Umbilical cord (tissue), 2 donors: ENCODE data around the gene ITIH5. TPM values are rescaled to one million over a fixed set of nuclear protein-coding genes. Genes with fewer than 3 reads are reported as not detected.

ENCODE experiments used
- DNase-seq: peaks from one replicate; pipeline ENCODE4 v3.0.0-alpha.2; 2015; ENCODE audit warnings: low spot score
- total RNA-seq: library from RNA; depleted of rRNA; stranded (reverse); fragments of >200 nt; gene quantifications from one replicate; pipeline ENCODE4 v1.2.3, GENCODE V29; 2014; ENCODE audit warnings: low replicate concordance; ENCODE audit not compliant: insufficient read depth

ITIH5 gene
- total RNA-seq, 1 donor from 2014 or later: 72.5 TPM

DNA sequence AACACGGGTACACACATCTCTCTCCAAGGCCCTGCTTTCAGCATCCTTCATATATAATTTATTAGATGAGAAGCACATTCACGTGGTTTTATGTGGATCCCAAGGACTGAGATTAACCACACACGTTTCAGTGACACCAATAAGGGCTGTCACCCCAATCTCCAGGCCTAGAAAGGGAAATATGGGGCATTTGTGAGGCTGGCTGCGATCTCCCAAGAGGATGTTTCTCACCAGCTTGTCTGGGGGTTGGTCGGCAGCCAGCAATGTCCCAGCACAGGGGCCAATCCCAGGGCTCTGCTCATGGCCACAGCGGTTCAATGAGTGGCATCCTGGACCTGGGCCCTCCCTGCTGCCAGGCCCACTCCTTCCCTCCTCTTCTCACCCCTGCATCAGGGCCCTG lies 115.5 kb downstream of the ITIH5 start:
- DNase-seq: no peak

GRCh38 chr10:7550013-7550412 lies 116.8 kb downstream of the ITIH5 start:
- no peak for DNase-seq

DNA sequence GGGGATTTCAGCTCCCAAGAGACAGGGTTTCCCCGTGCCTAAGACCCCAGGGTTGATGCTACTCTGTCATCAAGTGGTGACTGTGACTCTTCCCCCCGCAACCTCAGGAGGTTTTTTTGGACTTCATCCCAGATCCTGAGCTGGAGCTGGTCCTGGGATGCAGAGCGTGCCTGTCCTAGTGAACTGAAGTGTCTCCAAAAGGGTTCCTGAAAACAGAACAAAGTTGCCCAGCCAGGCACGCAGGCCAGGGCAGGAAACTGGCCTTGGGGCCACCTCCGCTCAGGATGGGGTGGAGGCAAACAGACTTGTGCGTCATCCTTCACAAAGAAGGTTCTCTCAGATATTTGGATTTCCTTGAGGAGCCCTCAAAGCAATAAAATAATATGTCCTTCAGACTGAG lies 118.9 kb downstream of the ITIH5 start:
- DNase-seq: no peak

GRCh38 chr10:7547206-7547605 lies 119.6 kb downstream of the ITIH5 start:
- no peak for DNase-seq

DNA sequence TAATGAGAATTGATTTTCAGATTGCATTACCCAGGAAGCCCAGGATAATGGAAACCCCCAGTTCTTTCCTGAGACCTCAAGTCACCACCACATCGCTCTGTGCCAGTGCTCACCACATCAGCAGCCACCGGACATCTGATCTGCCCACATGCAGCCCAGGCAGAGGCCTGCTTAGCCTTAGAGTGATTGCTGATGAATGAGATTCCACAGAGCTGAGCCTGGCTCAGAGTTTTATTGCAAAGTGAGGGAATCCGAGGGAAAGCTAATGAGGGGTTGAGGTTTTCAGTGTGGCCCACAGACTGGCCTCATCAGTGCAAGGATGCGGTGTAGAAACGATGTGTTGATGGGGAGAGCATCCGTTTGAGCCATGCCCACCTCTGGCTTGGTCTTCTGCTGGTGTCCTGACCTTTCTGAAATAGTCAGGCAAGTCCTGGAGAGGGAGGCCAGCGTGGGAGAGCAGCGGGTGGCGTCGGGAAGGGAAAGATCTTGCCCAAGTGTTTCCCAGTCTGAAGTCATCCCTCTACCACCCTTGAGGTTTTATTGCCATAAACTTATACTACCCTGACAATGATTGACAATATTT lies 120.3 kb downstream of the ITIH5 start:
- peak; percentile 82 for DNase-seq

DNA sequence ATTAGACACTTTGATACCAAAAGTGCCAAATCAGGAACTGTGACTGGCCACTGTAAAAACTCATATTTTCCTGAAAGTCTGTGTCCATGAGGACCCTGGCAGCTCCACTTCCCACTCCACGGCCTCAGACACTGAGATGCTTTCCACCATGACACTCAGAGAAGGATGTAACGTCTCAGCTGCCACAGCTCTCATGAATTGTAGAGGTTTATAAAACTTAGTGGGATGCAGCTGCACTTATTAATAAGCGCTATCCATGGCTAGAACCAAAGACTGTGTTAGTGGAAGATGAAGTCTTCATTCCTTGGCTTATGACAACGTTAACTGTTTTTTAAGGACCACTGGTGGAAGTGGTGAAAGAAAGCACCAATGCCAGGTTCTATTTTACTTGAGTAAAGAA lies 121.0 kb downstream of the ITIH5 start:
- no peak for DNase-seq

DNA sequence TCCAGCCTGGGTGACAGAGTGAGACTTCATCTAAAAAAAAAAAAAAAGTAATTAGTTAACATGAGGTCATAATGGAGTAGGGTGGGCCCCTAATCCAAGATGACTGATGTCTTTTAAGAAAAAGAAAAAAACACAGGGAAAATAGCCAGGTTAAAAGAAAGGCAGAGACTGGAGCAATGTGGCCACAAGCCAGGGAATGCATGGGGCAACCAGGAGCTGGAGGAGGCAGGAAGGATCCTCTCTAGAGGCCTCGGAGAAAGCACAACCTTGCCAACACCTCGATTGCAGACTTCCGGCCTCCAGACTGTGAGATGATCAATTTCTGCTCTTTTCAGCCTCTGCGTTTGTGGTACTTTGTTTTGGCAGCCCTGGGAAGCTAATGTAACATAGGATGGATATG lies 121.5 kb downstream of the ITIH5 start:
- no peak for DNase-seq

DNA sequence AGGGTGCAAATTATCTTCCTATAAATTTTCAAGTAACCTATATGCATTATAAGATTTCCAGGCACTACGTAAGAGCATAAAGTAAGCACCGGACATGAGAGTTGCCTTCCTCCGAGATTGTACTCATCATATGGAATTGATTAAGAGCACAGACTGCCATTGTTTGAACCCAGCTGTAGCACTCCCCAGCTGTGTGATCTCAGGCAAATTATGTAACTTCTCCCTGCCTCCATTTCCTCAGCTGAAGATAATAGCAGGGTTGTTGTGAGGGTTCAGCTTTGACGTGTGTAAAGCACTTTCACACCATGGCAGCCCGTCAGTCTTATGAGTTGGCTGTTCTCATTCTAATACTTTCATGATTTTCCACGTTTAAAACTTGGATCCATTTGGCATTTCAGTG lies 122.6 kb downstream of the ITIH5 start:
- DNase-seq: no peak

- DNase-seq: no peak
These were observed 124.4 kb downstream of the ITIH5 start for GRCh38 chr10:7542189-7542914.

DNA sequence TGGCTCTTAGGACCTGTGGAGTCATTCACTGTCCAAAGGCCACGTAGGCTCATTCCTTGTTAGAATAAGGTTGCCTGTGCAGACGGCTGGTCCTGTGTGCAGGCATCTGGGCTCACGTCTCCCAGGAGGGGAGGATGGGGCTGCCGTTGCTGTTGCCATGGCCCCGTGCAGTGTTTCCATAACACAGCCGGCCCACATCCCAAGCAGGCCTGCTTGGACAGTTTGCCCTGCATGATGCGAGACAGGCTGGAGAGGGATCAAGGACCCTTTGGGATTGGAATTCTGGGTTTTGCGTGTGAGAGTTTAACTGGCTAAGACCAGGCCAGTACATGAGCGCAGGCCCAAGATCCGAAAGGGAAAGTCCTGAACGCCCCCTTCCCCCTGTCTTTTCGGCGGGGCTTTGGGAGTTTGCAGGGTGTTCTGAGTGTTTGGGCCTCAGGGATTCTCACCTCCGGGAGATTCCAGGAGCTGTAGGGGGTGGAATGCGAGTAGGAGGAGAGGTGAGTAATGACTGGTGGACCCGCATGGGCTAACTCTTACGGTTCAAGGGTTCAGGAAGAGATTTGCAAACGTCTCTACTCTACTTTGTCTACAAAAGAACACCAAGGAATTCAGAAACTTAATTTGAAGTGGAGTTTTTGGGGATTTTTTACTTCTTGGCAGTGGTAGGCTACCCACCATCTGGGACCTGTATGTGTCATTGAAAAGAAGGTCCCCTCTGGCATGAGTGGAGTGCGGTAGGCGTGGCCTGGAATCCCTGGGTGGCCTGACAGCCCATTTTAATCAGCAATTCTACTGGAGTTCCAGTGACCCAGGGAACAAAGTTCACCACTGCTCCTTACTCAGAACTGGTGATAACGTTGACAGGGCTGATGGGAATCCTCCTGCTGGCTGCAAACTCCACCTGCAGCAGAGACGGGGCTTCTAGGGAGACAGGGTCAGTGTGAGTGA lies 125.4 kb downstream of the ITIH5 start:
- DNase-seq: peak; percentile 88

- DNase-seq: no peak
These were observed 127.7 kb downstream of the ITIH5 start for GRCh38 chr10:7538970-7539654.

DNA sequence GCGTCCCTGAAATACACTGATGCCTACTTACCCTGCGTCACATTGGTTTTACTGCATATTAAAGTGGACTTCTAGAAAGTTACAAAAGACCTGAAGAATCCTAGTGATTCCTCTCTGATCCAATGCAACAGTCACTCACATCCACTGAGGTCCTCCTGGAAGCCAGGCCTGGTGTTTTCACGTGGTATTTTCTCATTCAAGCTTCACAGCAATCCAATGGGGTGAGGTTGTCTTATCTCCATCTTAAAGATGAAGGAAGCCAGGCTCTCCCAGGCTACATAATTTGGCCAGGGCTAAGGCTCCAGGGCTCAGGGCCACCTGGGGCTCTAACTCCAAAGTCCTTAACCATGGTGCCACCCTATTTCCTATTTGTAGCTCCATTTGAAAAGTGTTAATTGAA lies 129.6 kb downstream of the ITIH5 start:
- no peak for DNase-seq

DNA sequence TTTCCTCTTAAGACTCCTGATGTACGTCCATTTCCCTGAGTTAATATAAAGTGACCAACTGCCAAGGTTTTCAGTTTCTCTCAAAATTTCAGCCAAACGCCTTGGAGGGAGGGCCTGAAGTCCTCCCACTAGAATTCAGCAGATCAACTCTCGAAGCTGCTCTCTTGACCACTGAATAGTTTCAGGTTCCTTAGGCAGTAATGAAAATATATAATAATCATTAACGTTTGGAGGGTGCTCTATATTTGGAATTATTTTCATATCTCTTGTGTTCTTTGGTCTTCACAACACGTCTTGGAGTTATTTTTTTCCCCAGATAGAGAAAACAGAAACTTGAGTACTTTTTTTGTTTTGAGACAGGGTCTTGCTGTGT lies 132.3 kb downstream of the ITIH5 start:
- DNase-seq: no peak

GRCh38 chr10:7533657-7534479 lies 132.9 kb downstream of the ITIH5 start:
- no peak for DNase-seq

DNA sequence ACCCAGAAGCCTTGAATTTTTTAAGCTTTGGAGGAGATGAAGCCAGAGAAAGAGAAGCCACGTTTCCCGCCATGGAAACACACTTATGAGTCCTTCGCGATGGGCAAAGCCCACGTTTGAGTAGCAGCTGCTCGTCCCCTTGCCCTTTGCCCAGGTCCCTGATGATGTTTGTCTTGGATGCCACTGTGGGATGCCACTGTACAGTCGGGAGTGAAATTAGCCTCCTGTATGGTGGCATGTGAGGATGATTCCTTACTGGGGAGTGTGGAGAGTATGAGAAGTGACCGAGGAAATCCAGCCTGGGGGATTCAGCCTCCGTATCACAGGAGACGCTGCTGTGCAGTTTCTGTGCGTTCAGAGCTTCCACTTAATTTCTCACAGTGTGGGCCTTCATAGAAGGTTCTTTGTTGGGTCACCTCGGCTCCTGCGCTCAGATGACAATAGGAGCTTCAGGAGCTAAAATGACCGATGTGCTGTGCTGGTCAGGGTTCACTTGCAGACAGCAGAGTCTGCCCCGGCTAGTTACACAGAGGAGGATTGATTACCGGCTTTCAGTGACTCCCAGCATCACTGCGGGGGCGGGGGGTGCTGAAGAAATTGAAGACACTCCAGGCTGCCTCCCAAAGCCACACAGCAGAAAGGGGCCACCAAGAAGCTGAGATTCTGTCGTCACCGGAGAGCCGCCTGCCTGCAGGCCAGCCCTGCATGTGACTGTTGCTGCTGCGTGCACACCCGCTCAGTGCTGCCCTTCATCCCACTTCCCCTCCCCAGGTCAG lies 133.9 kb downstream of the ITIH5 start:
- no peak for DNase-seq

- peak; percentile 36 for DNase-seq
These were observed 137.1 kb downstream of the ITIH5 start for GRCh38 chr10:7529638-7530037.

GRCh38 chr10:7527468-7527867 lies 139.3 kb downstream of the ITIH5 start:
- no peak for DNase-seq

- DNase-seq: no peak
These were observed 140.8 kb downstream of the ITIH5 start for GRCh38 chr10:7526017-7526400.

- DNase-seq: peak; percentile 84
These were observed 141.3 kb downstream of the ITIH5 start for GRCh38 chr10:7525314-7526016.

- DNase-seq: no peak
These were observed 143.1 kb downstream of the ITIH5 start for GRCh38 chr10:7523656-7524055.
